Measurements from ENCODE around the gene PLOD1. TPM values are rescaled to one million over a fixed set of nuclear protein-coding genes. Genes with fewer than 3 reads are reported as not detected.
"Not testable (repeated sequence)": the region's sequence is repeated elsewhere in the genome, so short reads cannot be mapped to it uniquely, and the experiment has no call there.

Gene PLOD1
- total RNA-seq, 2 donors from 2014 or later = 73.6 to 80.2 TPM

DNA sequence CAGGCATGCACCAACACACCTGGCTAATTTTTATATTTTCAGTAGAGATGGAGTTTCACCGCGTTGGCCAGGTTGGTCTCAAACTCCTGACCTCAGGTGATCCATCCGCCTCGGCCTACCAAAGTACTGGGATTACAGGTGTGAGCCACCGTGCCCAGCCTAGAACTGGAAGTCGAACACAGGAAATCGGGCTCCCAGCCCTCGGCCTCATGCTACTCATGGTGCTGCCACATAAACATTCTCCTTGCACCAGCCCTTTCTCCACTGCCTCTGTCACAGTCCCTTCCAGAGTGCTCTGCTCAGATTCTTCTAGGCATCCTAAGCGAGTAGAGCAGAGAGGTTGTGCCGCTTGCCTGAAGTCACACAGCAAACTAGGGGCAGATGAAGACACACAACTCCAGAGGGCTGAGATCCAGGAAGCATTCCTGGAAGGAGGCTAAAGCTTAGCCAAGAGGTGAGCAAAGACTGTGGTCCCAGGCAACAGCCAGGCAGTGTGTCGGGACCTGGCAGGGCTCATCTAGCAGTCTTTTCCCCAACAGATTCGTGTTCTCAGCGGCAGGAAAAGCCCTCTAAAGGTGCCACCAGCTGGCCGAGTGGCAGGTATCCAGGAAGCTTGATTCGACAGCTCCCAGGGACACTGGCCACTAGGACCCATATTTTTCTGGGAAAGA lies 46.2 kb upstream of the PLOD1 start:
- H3K9me3 ChIP-seq = no peaks in the 10 kb centered on the region
- intact Hi-C loops (cut with DNase I) = no loop called here
- TF ChIP-seq POLR2A (IDR thresholded peaks at IDR 0.05) = no peak
- no peak for TF ChIP-seq POLR2AphosphoS5 (IDR thresholded peaks at IDR 0.05)
- TF ChIP-seq, protein P1, sequence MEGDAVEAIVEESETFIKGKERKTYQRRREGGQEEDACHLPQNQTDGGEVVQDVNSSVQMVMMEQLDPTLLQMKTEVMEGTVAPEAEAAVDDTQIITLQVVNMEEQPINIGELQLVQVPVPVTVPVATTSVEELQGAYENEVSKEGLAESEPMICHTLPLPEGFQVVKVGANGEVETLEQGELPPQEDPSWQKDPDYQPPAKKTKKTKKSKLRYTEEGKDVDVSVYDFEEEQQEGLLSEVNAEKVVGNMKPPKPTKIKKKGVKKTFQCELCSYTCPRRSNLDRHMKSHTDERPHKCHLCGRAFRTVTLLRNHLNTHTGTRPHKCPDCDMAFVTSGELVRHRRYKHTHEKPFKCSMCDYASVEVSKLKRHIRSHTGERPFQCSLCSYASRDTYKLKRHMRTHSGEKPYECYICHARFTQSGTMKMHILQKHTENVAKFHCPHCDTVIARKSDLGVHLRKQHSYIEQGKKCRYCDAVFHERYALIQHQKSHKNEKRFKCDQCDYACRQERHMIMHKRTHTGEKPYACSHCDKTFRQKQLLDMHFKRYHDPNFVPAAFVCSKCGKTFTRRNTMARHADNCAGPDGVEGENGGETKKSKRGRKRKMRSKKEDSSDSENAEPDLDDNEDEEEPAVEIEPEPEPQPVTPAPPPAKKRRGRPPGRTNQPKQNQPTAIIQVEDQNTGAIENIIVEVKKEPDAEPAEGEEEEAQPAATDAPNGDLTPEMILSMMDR (IDR thresholded peaks at IDR 0.05) = no peak
- H3K4me1 ChIP-seq (replicated peaks) = no peaks in the 10 kb centered on the region
- no peaks in the 10 kb centered on the region for H3K36me3 ChIP-seq
- no peak for DNase-seq (ENCODE audit: low spot score)
- H3K27me3 ChIP-seq (replicated peaks; ENCODE audit: insufficient read depth) = no peaks in the 10 kb centered on the region
- no peak overlapping the region for H3K27ac ChIP-seq
- 76% methylated on average over 15 of the region's 15 CpGs for WGBS
- H3K4me3 ChIP-seq = no peak overlapping the region

DNA sequence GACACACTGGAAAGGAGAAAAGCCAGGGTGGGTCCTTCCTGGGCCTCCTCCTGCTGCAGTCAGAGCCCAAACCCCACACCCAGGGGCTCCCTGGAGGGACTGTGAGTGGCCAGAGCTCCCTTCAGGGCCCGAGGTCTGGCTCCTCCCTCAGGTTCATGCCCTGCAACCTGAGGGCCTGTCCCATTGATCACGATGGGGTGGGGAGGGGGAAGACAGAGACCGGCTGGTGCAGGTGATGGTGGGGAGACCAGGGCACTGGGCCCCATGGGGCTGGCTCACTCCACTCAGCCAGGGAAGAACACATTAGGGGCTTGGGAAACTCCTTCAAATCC lies 45.7 kb upstream of the PLOD1 start:
- TF ChIP-seq, protein P1 (IDR thresholded peaks at IDR 0.05) = no peak
- no peak for TF ChIP-seq POLR2A (IDR thresholded peaks at IDR 0.05)
- TF ChIP-seq POLR2AphosphoS5 (IDR thresholded peaks at IDR 0.05) = no peak
- no peaks in the 10 kb centered on the region for H3K9me3 ChIP-seq
- WGBS = 17% methylated on average over 3 of the region's 3 CpGs
- no peak overlapping the region for H3K4me3 ChIP-seq
- no peak overlapping the region for H3K27ac ChIP-seq
- no peaks in the 10 kb centered on the region for H3K36me3 ChIP-seq
- DNase-seq (ENCODE audit: low spot score) = no peak
- H3K4me1 ChIP-seq (replicated peaks) = no peaks in the 10 kb centered on the region
- no peaks in the 10 kb centered on the region for H3K27me3 ChIP-seq (replicated peaks; ENCODE audit: insufficient read depth)
- intact Hi-C loops (cut with DNase I) = no loop called here

DNA sequence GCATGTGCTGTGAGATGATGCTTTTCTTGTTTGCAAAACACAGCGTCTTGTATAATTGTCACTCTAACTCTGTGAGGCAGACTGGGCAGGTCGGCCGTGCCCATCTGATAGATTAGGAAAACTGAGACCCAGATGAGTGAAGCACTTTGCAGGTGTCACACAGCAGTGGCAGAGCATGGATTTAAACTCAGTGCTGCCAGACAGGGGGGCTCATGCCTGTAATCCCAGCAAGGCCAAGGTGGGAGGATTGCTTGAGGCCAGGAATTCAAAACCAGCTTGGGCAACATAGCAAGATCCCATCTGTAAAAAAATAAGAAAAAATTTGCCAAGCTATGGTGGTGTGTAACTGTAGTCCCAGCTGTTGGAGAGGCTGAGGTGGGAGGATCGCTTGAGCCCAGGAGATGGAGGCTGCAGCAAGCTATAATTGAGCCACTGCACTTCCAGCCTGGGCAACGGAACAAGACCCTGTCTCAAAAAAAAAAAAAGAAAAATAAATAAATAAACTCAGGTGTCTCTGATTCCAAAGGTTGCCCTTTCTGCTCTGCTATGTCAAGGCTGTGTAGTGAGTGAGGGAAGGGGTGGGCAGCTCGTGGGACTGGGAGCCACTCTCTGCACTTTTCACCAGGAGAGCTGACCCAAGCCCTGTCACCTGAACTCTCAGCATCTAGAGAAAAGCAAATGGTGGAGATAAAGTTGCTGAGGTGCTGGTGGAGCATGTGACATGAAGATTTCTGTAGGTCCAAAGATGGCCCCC lies 42.9 kb upstream of the PLOD1 start:
- 74% methylated on average over 6 of the region's 6 CpGs for WGBS
- Histone ChIP-seq H3K36me3 (no peaks in the 10 kb centered on the region), H3K27ac (no peak overlapping the region), H3K27me3 (replicated peaks; ENCODE audit: insufficient read depth) (no peaks in the 10 kb centered on the region), H3K4me3 (no peak overlapping the region), H3K9me3 (no peaks in the 10 kb centered on the region), H3K4me1 (replicated peaks) (no peaks in the 10 kb centered on the region)
- TF ChIP-seq, protein P1 (IDR thresholded peaks at IDR 0.05) = no peak
- TF ChIP-seq POLR2A (IDR thresholded peaks at IDR 0.05) = no peak
- TF ChIP-seq POLR2AphosphoS5 (IDR thresholded peaks at IDR 0.05) = no peak
- intact Hi-C loops (cut with DNase I) = no loop called here
- no peak for DNase-seq (ENCODE audit: low spot score)

DNA sequence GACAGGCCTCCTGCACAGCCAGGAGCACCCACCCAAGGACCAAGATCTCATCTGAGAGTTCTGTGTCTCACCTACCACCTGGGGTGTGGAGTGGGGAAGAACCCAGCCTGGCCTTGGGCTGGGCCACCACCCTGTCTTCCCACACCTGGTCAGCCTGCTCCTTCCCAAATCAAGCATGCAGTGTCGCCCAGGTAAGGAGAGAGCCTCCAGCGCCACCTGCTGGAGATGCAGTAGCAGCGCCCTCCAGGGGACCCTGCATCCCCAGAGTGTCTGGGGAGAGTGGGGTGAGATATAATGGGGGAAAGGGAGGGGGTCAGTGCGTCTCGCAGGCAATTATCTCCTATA lies 40.6 kb upstream of the PLOD1 start:
- Histone ChIP-seq H3K4me3 (no peak overlapping the region), H3K27ac (no peak overlapping the region), H3K36me3 (no peaks in the 10 kb centered on the region), H3K27me3 (replicated peaks; ENCODE audit: insufficient read depth) (peaks cover 2% of the 10 kb centered on the region), H3K9me3 (no peaks in the 10 kb centered on the region), H3K4me1 (replicated peaks) (no peaks in the 10 kb centered on the region)
- WGBS = 2% methylated on average over 5 of the region's 5 CpGs
- TF ChIP-seq, protein P1 (IDR thresholded peaks at IDR 0.05) = peak; percentile 71 to 85 (median 76)
- TF ChIP-seq POLR2AphosphoS5 (IDR thresholded peaks at IDR 0.05) = peak; percentile 14
- TF ChIP-seq POLR2A (IDR thresholded peaks at IDR 0.05) = no peak
- intact Hi-C loops (cut with DNase I) = loop anchor here (2.0 kb wide), 1 partner anchor 55 kb away; no protein-coding TSS in a partner anchor
- peak; percentile 37 for DNase-seq (ENCODE audit: low spot score)

DNA sequence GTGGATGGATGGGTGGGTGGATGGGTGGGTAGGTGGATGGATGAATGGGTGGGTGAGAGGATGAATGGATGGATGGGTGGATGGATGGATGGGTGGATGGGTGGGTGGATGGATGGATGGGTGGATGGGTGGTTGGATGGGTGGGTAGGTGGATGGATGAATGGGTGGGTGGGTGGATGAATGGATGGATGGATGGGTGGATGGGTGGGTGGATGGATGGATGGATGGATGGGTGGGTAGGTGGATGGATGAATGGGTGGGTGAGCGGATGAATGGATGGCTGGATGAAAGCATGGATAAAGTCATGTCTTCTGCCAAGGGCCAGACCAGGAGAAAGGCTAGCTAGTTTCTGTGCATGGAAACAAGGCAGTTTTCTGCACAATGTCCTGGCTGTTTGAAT lies 40.0 kb upstream of the PLOD1 start:
- 67% methylated on average over 1 of the region's 1 CpG for WGBS
- H3K9me3 ChIP-seq; H3K4me3 ChIP-seq; H3K4me1 ChIP-seq (replicated peaks); H3K27me3 ChIP-seq (replicated peaks; ENCODE audit: insufficient read depth); DNase-seq (ENCODE audit: low spot score); H3K36me3 ChIP-seq; H3K27ac ChIP-seq: not testable (repeated sequence)
- intact Hi-C loops (cut with DNase I) = loop anchor here (2.0 kb wide), 1 partner anchor 56 kb away; no protein-coding TSS in a partner anchor
